Osteocyte (in vitro differentiated cells): ENCODE results near the gene ARHGEF7. TPM values are rescaled to one million over a fixed set of nuclear protein-coding genes. Genes with fewer than 3 reads are reported as not detected.

Experiments
- DNase-seq: peaks from one replicate; pipeline ENCODE4 v3.0.0; 2021; ENCODE audit warnings: mixed read lengths; ENCODE audit not compliant: unreplicated experiment; ENCODE audit errors: extremely low spot score
- H3K27ac Mint-ChIP-seq: one replicate; pipeline ENCODE4 v1.8.0; 2021; ENCODE audit warnings: mild to moderate bottlenecking, mixed read lengths; ENCODE audit not compliant: unreplicated experiment
- H3K27me3 Mint-ChIP-seq: one replicate; pipeline ENCODE4 v1.8.0; 2021; ENCODE audit warnings: mixed read lengths; ENCODE audit not compliant: unreplicated experiment
- H3K36me3 Mint-ChIP-seq: one replicate; pipeline ENCODE4 v1.8.0; 2021; ENCODE audit warnings: mixed read lengths; ENCODE audit not compliant: unreplicated experiment
- H3K4me1 Mint-ChIP-seq: one replicate; pipeline ENCODE4 v1.8.0; 2021; ENCODE audit warnings: mixed read lengths; ENCODE audit not compliant: unreplicated experiment
- H3K4me3 Mint-ChIP-seq: one replicate; pipeline ENCODE4 v1.8.0; 2021; ENCODE audit warnings: mild to moderate bottlenecking, moderate library complexity, mixed read lengths; ENCODE audit not compliant: unreplicated experiment
- H3K9me3 Mint-ChIP-seq: one replicate; pipeline ENCODE4 v1.8.0; 2021; ENCODE audit warnings: mixed read lengths; ENCODE audit not compliant: unreplicated experiment
- CTCF ChIP-seq: fragments of 200-600 bp; sonication (generic); IDR thresholded peaks from 2 replicates; pipeline ENCODE4 v1.5.0; 2021; ENCODE audit warnings: antibody characterized with exemption, mild to moderate bottlenecking, moderate library complexity
- total RNA-seq: library from RNA; stranded (reverse); gene quantifications from 2 replicates; pipeline ENCODE4 v1.2.1, GENCODE V29; 2021

ARHGEF7 gene
- total RNA-seq, 1 donor from 2014 or later, result 125 TPM

DNA sequence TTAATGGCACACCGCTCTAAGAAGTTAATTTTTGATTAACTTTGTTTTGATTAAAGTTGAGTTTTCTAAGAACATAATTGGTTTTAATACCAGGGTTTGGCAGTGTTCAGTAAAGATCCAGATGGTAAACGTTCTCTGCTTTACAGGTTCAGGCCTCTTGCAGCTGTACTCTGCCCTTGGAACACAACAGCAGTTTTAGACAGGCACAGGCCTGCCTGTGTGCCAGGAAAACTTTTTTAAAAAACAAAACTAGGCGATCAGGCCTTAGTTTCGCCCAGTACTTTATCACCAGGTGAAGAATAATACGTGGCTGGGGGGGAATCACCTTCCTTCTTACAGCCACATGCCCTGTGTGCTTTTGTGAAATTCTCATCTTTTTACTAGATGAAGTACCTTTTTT lies 167.3 kb downstream of the ARHGEF7 start:
- H3K27ac Mint-ChIP-seq, result peak overlapping the region; percentile 96
- TF ChIP-seq CTCF, result no peak
- no peaks in the 10 kb centered on the region for H3K9me3 Mint-ChIP-seq
- H3K27me3 Mint-ChIP-seq, result no peaks in the 10 kb centered on the region
- H3K36me3 Mint-ChIP-seq, result peaks cover 54% of the 10 kb centered on the region
- DNase-seq, result no peak
- peaks cover 37% of the 10 kb centered on the region for H3K4me1 Mint-ChIP-seq
- H3K4me3 Mint-ChIP-seq, result no peak overlapping the region

DNA sequence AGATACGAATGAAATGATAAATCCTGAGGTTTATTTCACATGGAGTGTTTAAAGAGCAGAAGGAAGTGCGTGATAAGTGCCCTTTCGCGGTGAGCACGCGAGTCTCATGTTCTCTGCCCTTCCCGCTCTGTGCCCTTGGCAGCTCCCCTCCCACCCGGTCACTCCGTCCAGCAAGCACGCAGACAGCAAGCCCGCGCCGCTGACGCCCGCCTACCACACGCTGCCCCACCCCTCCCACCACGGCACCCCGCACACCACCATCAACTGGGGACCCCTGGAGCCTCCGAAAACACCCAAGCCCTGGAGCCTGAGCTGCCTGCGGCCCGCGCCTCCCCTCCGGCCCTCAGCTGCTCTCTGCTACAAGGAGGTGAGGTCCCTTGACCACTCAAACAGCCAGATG lies 167.9 kb downstream of the ARHGEF7 start:
- no peaks in the 10 kb centered on the region for H3K27me3 Mint-ChIP-seq
- H3K4me3 Mint-ChIP-seq, result no peak overlapping the region
- no peak for TF ChIP-seq CTCF
- peaks cover 53% of the 10 kb centered on the region for H3K36me3 Mint-ChIP-seq
- peak; percentile 79 for DNase-seq
- peak overlapping the region; percentile 96 for H3K27ac Mint-ChIP-seq
- no peaks in the 10 kb centered on the region for H3K9me3 Mint-ChIP-seq
- peaks cover 37% of the 10 kb centered on the region for H3K4me1 Mint-ChIP-seq

GRCh38 chr13:111283457-111283856 lies 168.3 kb downstream of the ARHGEF7 start:
- no peak overlapping the region for H3K4me3 Mint-ChIP-seq
- H3K27me3 Mint-ChIP-seq, result no peaks in the 10 kb centered on the region
- peak overlapping the region; percentile 67 for H3K27ac Mint-ChIP-seq
- DNase-seq, result no peak
- H3K4me1 Mint-ChIP-seq, result peaks cover 37% of the 10 kb centered on the region
- H3K36me3 Mint-ChIP-seq, result peaks cover 51% of the 10 kb centered on the region
- no peak for TF ChIP-seq CTCF
- H3K9me3 Mint-ChIP-seq, result no peaks in the 10 kb centered on the region

- peaks cover 50% of the 10 kb centered on the region for H3K36me3 Mint-ChIP-seq
- H3K27ac Mint-ChIP-seq, result peak overlapping the region; percentile 67
These were observed 168.9 kb downstream of the ARHGEF7 start for GRCh38 chr13:111283991-111284390.

DNA sequence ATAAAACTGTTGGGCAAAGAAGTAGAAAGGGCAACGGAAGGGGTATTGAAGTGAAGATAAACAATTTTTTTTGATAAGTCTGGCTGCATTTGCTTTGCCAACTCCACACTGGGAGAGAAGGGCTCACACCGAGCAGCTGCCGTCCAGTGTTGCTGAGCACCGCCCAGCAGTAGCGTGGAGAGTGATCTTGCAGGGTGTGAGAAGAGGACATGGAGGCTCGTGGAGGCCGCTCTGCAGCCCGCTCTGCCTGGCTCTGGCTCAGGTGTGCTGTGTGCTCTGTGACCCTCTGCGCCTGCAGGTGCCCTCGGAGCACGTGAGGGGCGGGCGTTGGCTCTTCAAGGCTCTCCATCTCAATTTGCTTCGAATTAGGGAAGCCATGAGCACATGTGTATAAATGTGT lies 169.5 kb downstream of the ARHGEF7 start:
- no peak for TF ChIP-seq CTCF
- Mint-ChIP-seq H3K27me3 (no peaks in the 10 kb centered on the region), H3K27ac (peak overlapping the region; percentile 3), H3K4me3 (no peak overlapping the region), H3K36me3 (peaks cover 55% of the 10 kb centered on the region), H3K4me1 (peaks cover 34% of the 10 kb centered on the region), H3K9me3 (no peaks in the 10 kb centered on the region)
- DNase-seq, result peak; percentile 73

More at GRCh38 chr13:111283991-111284390, 168.9 kb downstream of the ARHGEF7 start:
- Mint-ChIP-seq H3K4me3 (no peak overlapping the region), H3K27me3 (no peaks in the 10 kb centered on the region), H3K9me3 (no peaks in the 10 kb centered on the region), H3K4me1 (peaks cover 37% of the 10 kb centered on the region)
- DNase-seq, result peak; percentile 21
- no peak for TF ChIP-seq CTCF
